Endodermal cell (in vitro differentiated cells): ENCODE measurements around the gene SERPIND1. TPM values are rescaled to one million over a fixed set of nuclear protein-coding genes. Genes with fewer than 3 reads are reported as not detected.
"Not testable (repeated sequence)": the region's sequence is repeated elsewhere in the genome, so short reads cannot be mapped to it uniquely, and the experiment has no call there.

Experiments
- DNase-seq: peaks from one replicate; pipeline ENCODE4 v3.0.0-alpha.2; 2017
- H3K27ac ChIP-seq: 2 replicates; pipeline ENCODE4 v1.5.1; 2013; ENCODE audit warnings: mild to moderate bottlenecking, low read depth, low read length, moderate library complexity
- H3K27me3 ChIP-seq: 2 replicates; pipeline ENCODE4 v1.6.1; 2013; ENCODE audit warnings: mild to moderate bottlenecking, low read length, moderate library complexity; ENCODE audit not compliant: insufficient read depth, control insufficient read depth, poor library complexity, severe bottlenecking
- H3K36me3 ChIP-seq: 2 replicates; pipeline ENCODE4 v1.7.0; 2013; ENCODE audit warnings: mild to moderate bottlenecking, low read length, moderate library complexity; ENCODE audit not compliant: control insufficient read depth, insufficient read depth
- H3K4me1 ChIP-seq: one replicate; pipeline ENCODE4 v1.7.0; 2013; ENCODE audit warnings: low read length; ENCODE audit not compliant: control insufficient read depth, insufficient read depth
- H3K4me3 ChIP-seq: 2 replicates; pipeline ENCODE4 v1.5.1; 2013; ENCODE audit warnings: mild to moderate bottlenecking, low read length, moderate library complexity
- H3K9ac ChIP-seq: 2 replicates; pipeline ENCODE4 v1.6.1; 2013; ENCODE audit warnings: mild to moderate bottlenecking, low read length, moderate library complexity; ENCODE audit not compliant: poor library complexity, severe bottlenecking; ENCODE audit errors: extremely low read depth
- H3K9me3 ChIP-seq: 2 replicates; pipeline ENCODE4 v1.6.1; 2013; ENCODE audit warnings: mild to moderate bottlenecking, low read length, moderate library complexity; ENCODE audit not compliant: control insufficient read depth
- H3K27ac Mint-ChIP-seq: 2 replicates; pipeline ENCODE4 v1.8.0; 2020; ENCODE audit warnings: mixed read lengths
- H3K27me3 Mint-ChIP-seq: 2 replicates; pipeline ENCODE4 v1.8.0; 2021; ENCODE audit warnings: mild to moderate bottlenecking, mixed read lengths; ENCODE audit not compliant: insufficient read depth
- H3K36me3 Mint-ChIP-seq: 2 replicates; pipeline ENCODE4 v1.8.0; 2020; ENCODE audit warnings: low read depth, mixed read lengths
- H3K4me1 Mint-ChIP-seq: 2 replicates; pipeline ENCODE4 v1.8.0; 2020; ENCODE audit warnings: mixed read lengths
- H3K4me3 Mint-ChIP-seq: 2 replicates; pipeline ENCODE4 v1.8.0; 2020; ENCODE audit warnings: mild to moderate bottlenecking, moderate library complexity, mixed read lengths
- H3K9me3 Mint-ChIP-seq: 2 replicates; pipeline ENCODE4 v1.8.0; 2020; ENCODE audit warnings: mild to moderate bottlenecking, mixed read lengths
- WGBS, 2 experiments: methylation state at CpG; one replicate each; pipeline versions ENCODE4 v1.1.5 to v1.1.7; 2013; ENCODE audit warnings: missing lambda C conversion rate in 2 of 2, mixed read lengths in 1 of 2; ENCODE audit not compliant: insufficient coverage in 1 of 2, insufficient read length in 1 of 2; 5-methylcytosine and 5-hydroxymethylcytosine counted together
- total RNA-seq, 2 donors: library from RNA; stranded (reverse); fragmentation: NEBNext Ultra II Directional in 1 of 2; extraction: Animal tissue kit (Norgen Biotek cat#: 25700) in 1 of 2; gene quantifications; 2 replicates in 1 of 2; 3 replicates in 1 of 2; pipeline ENCODE4 v1.2.1, GENCODE V29; 2021
- TF ChIP-seq, protein P1 (sequence below): fragments of 200-600 bp; sonication (generic); conservative IDR thresholded peaks from 2 replicates; pipeline ENCODE4 v1.5.0; 2021; ENCODE audit warnings: antibody characterized with exemption, mild to moderate bottlenecking

Gene SERPIND1
- total RNA-seq, 2 donors from 2014 or later: not detected

- Mint-ChIP-seq H3K9me3 (no peaks in the 10 kb centered on the region), H3K4me3 (no peak overlapping the region), H3K27me3 (no peaks in the 10 kb centered on the region), H3K27ac (no peak overlapping the region), H3K36me3 (peaks cover 36% of the 10 kb centered on the region), H3K4me1 (no peaks in the 10 kb centered on the region)
- no peak overlapping the region for H3K27ac ChIP-seq
- no peak for DNase-seq
- 86 to 91% methylated on average over 5 to 6 of the region's 6 CpGs for WGBS, 2 experiments
- H3K36me3 ChIP-seq: peaks cover 16% of the 10 kb centered on the region
- no peaks in the 10 kb centered on the region for H3K4me1 ChIP-seq
- H3K9ac ChIP-seq: no peak overlapping the region
- H3K4me3 ChIP-seq: no peak overlapping the region
- no peaks in the 10 kb centered on the region for H3K27me3 ChIP-seq
- H3K9me3 ChIP-seq: no peaks in the 10 kb centered on the region
- TF ChIP-seq, protein P1, sequence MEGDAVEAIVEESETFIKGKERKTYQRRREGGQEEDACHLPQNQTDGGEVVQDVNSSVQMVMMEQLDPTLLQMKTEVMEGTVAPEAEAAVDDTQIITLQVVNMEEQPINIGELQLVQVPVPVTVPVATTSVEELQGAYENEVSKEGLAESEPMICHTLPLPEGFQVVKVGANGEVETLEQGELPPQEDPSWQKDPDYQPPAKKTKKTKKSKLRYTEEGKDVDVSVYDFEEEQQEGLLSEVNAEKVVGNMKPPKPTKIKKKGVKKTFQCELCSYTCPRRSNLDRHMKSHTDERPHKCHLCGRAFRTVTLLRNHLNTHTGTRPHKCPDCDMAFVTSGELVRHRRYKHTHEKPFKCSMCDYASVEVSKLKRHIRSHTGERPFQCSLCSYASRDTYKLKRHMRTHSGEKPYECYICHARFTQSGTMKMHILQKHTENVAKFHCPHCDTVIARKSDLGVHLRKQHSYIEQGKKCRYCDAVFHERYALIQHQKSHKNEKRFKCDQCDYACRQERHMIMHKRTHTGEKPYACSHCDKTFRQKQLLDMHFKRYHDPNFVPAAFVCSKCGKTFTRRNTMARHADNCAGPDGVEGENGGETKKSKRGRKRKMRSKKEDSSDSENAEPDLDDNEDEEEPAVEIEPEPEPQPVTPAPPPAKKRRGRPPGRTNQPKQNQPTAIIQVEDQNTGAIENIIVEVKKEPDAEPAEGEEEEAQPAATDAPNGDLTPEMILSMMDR: no peak
Observed at GRCh38 chr22:20825624-20826023, 51.7 kb downstream of the SERPIND1 start.

DNA sequence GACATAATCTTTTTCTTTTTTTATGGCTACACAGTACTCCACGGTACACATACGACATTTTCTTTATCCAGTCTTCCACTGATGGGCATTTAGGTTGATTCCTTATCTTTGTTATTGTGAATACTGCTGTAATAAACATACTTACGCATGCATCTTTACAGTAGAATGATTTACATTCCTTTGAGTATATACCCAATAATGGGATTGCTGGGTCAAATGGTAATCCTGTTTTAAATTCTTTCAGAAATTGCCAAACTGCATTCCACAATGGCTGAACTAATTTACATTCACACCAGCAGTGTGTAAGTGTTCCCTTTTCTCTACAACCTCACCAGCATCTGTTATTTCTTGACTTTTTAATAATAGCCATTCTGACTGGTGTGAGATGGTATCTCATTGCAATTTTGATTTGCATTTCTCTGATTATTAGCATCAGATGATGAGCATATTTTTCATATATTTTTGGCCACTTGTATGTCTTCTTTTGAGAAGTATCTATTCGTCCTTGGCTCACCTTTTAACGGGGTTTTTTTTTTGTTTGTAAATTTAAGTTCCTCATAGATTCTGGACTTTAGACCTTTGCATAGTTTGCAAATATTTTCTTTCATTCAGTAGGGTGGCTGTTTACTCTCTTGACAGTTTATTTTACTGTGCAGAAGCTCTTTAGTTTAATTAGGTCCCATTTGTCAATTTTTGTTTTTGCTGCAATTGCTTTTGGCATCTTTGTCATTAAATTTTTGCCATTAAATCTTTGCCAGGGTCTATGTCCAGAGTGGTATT is 52.6 kb downstream of the SERPIND1 start:
- H3K27me3 Mint-ChIP-seq: not testable (repeated sequence)
- 100% methylated on average over 5 of the region's 5 CpGs; no CpG with 5 or more reads in 1 of the 2 experiments for WGBS, 2 experiments

DNA sequence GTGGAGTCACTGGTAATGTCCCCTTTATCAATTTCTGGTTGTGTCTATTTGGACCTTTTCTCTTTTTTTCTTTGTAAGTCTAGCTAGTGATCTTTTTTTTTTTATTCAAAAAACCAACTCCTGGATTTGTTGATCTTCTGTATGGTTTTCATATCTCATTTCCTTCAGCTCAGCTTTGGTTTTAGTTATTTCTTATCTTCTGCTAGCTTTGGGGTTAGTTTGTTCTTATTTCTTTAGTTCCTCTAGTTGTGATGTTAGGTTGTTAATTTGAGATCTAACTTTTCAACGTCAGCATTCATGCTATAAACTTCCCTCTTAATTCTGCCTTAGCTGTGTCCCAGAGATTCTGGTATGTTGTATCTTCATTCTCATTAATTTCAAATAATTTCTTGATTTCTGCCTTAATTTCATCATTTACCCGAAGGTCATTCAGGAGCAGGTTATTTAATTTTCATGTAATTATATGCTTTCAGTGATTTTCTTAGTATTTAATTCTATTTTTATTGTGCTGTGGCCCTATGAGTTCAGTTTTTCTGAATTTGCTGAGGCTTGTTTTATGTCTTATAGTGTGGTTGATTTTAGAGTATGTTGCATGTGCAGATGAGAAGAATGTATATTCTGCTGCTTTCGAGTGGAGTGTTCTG is 55.7 kb downstream of the SERPIND1 start:
- Histone ChIP-seq H3K27ac (no peak overlapping the region), H3K36me3 (peaks cover 33% of the 10 kb centered on the region), H3K4me3 (no peak overlapping the region), H3K9ac (no peak overlapping the region), H3K27me3 (no peaks in the 10 kb centered on the region), H3K4me1 (no peaks in the 10 kb centered on the region), H3K9me3 (no peaks in the 10 kb centered on the region)
- WGBS, 2 experiments: 83 to 96% methylated on average over 1 to 3 of the region's 3 CpGs
- Mint-ChIP-seq H3K4me1 (no peaks in the 10 kb centered on the region), H3K36me3 (peaks cover 43% of the 10 kb centered on the region), H3K27ac (no peak overlapping the region), H3K9me3 (no peaks in the 10 kb centered on the region), H3K4me3 (no peak overlapping the region), H3K27me3 (no peaks in the 10 kb centered on the region)
- no peak for DNase-seq
- TF ChIP-seq, protein P1: no peak

More for the DNA sequence above, 52.6 kb downstream of the SERPIND1 start:
- peaks cover 19% of the 10 kb centered on the region for H3K36me3 ChIP-seq
- not testable (repeated sequence) for H3K27ac ChIP-seq, H3K9me3 Mint-ChIP-seq, H3K4me3 Mint-ChIP-seq, H3K27me3 ChIP-seq, H3K9ac ChIP-seq, DNase-seq, H3K4me1 ChIP-seq, H3K9me3 ChIP-seq, H3K27ac Mint-ChIP-seq, H3K4me1 Mint-ChIP-seq, H3K4me3 ChIP-seq
- H3K36me3 Mint-ChIP-seq: peaks cover 39% of the 10 kb centered on the region
